ENCODE results near the gene EVA1C.

DNA sequence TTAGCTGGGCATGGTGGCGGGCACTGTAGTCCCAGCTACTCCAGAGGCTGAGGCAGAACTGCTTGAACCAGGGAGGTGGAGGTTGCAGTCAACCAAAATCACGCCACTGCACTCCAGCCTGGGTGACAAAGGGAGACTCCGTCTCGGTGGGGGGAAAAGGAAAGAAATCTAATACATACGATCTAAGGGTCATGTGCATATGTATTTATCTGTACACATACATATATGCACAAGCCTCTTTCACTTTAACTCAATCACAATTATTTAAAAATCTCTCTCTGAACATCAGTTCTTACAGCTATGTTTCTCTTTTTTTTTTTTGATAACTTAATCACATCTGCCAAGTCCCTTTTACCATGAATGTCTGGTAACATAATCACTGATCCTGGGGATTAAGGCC, 34.7 kb downstream of the EVA1C start:
- TF ChIP-seq SUZ12 (IDR thresholded peaks at IDR 0.05; ENCODE audit: extremely low read depth, insufficient read depth, insufficient read length): no peak
- TF ChIP-seq ZNF274 (IDR thresholded peaks at IDR 0.05; ENCODE audit: low read depth, low read length): no peak
- no peak for TF ChIP-seq YY1 (IDR thresholded peaks at IDR 0.05; ENCODE audit: insufficient read depth, insufficient read length)
